GM21423 (cell line): ENCODE measurements around the gene FCAR.
"Not testable (repeated sequence)": the region's sequence is repeated elsewhere in the genome, so short reads cannot be mapped to it uniquely, and the experiment has no call there.

Source experiments
- ATAC-seq: cut with Tn5 transposase; IDR thresholded peaks from one replicate; pipeline ENCODE4 v1.9.1; 2021; ENCODE audit warnings: mild to moderate bottlenecking, moderate library complexity; ENCODE audit not compliant: unreplicated experiment

FCAR gene

GRCh38 chr19:54873990-54874389, at the start of gene FCAR:
Gene FCAR, plus strand, starts transcription at chr19:54874235. Its CDS starts 55 bp downstream, at chr19:54874290.
- ATAC-seq, result no peak

GRCh38 chr19:54824416-54824815, 49.6 kb upstream of the FCAR start:
- ATAC-seq, result not testable (repeated sequence)

- not testable (repeated sequence) for ATAC-seq
These were observed 48.7 kb upstream of the FCAR start for GRCh38 chr19:54825326-54825725.

- ATAC-seq, result not testable (repeated sequence)
These were observed 46.0 kb upstream of the FCAR start for GRCh38 chr19:54828064-54828463.

GRCh38 chr19:54832496-54832895, 41.5 kb upstream of the FCAR start, which contains the start of gene KIR2DS4:
Gene KIR2DS4, plus strand, starts transcription at chr19:54832676.
- ATAC-seq, result not testable (repeated sequence)

GRCh38 chr19:54835126-54835525, 38.9 kb upstream of the FCAR start:
- ATAC-seq, result not testable (repeated sequence)

GRCh38 chr19:54837522-54837921, 36.5 kb upstream of the FCAR start:
- not testable (repeated sequence) for ATAC-seq

- not testable (repeated sequence) for ATAC-seq
These were observed 30.9 kb upstream of the FCAR start for GRCh38 chr19:54843171-54843570.

- not testable (repeated sequence) for ATAC-seq
These were observed 23.9 kb upstream of the FCAR start, which contains the start of gene KIR3DL2 for GRCh38 chr19:54850061-54850640. Gene KIR3DL2, plus strand, starts transcription at chr19:54850443. Its CDS starts 33 bp downstream, at chr19:54850476.

GRCh38 chr19:54850930-54851329, 23.1 kb upstream of the FCAR start:
- no peak for ATAC-seq

- no peak for ATAC-seq
These were observed 22.7 kb upstream of the FCAR start for GRCh38 chr19:54851353-54851752.

- not testable (repeated sequence) for ATAC-seq
These were observed 18.8 kb upstream of the FCAR start for GRCh38 chr19:54855241-54855640.

- not testable (repeated sequence) for ATAC-seq
These were observed 15.6 kb upstream of the FCAR start for GRCh38 chr19:54858476-54858875.

GRCh38 chr19:54859421-54859820, 14.6 kb upstream of the FCAR start:
- not testable (repeated sequence) for ATAC-seq

GRCh38 chr19:54863459-54863858, 10.6 kb upstream of the FCAR start:
- not testable (repeated sequence) for ATAC-seq

- no peak for ATAC-seq
These were observed 2.3 kb upstream of the FCAR start for GRCh38 chr19:54871696-54872095.

- ATAC-seq, result no peak
These were observed 1.5 kb downstream of the FCAR start for GRCh38 chr19:54875506-54875905.

GRCh38 chr19:54877471-54877870, 3.4 kb downstream of the FCAR start:
- ATAC-seq, result no peak

- ATAC-seq, result no peak
These were observed 7.8 kb downstream of the FCAR start for GRCh38 chr19:54881884-54882283.

GRCh38 chr19:54882758-54883157, 8.7 kb downstream of the FCAR start:
- no peak for ATAC-seq

- no peak for ATAC-seq
These were observed 9.2 kb downstream of the FCAR start for GRCh38 chr19:54883228-54883627.

GRCh38 chr19:54888239-54888638, 14.2 kb downstream of the FCAR start:
- no peak for ATAC-seq

GRCh38 chr19:54889566-54889965, 15.5 kb downstream of the FCAR start:
- no peak for ATAC-seq
